HG02798 (cell line): ENCODE results near the gene SLC11A2.
"Not testable (repeated sequence)": the region's sequence is repeated elsewhere in the genome, so short reads cannot be mapped to it uniquely, and the experiment has no call there.

Source experiments
- ATAC-seq: cut with Tn5 transposase; IDR thresholded peaks from one replicate; pipeline ENCODE4 v1.9.1; 2021; ENCODE audit warnings: mild to moderate bottlenecking; ENCODE audit not compliant: unreplicated experiment, poor library complexity

The SLC11A2 gene

GRCh38 chr12:50999093-50999492 is 27.1 kb downstream of the SLC11A2 start:
- ATAC-seq: no peak

GRCh38 chr12:50992819-50993218 is 33.4 kb downstream of the SLC11A2 start:
- ATAC-seq: no peak

- ATAC-seq: no peak
These were observed 34.9 kb downstream of the SLC11A2 start for GRCh38 chr12:50991291-50991690.

- no peak for ATAC-seq
These were observed 35.4 kb downstream of the SLC11A2 start for GRCh38 chr12:50990791-50991190.

GRCh38 chr12:50990147-50990727 is 35.9 kb downstream of the SLC11A2 start:
- no peak for ATAC-seq

GRCh38 chr12:50988871-50989270 is 37.3 kb downstream of the SLC11A2 start:
- ATAC-seq: no peak

GRCh38 chr12:50988051-50988450 is 38.1 kb downstream of the SLC11A2 start:
- no peak for ATAC-seq

GRCh38 chr12:50986966-50987737 is 39.0 kb downstream of the SLC11A2 start:
- ATAC-seq: no peak

GRCh38 chr12:50985322-50985721 is 40.9 kb downstream of the SLC11A2 start:
- ATAC-seq: no peak

GRCh38 chr12:50984586-50985298 is 41.4 kb downstream of the SLC11A2 start:
- ATAC-seq: no peak

GRCh38 chr12:50981319-50982239 is 44.6 kb downstream of the SLC11A2 start:
- ATAC-seq: no peak

GRCh38 chr12:50980545-50980944 is 45.6 kb downstream of the SLC11A2 start:
- no peak for ATAC-seq

- peak; percentile 63 for ATAC-seq
These were observed 46.7 kb downstream of the SLC11A2 start for GRCh38 chr12:50979369-50980052.

- no peak for ATAC-seq
These were observed 54.2 kb downstream of the SLC11A2 start for GRCh38 chr12:50971946-50972345.

GRCh38 chr12:50964432-50964831 is 61.8 kb downstream of the SLC11A2 start:
- ATAC-seq: no peak

- ATAC-seq: no peak
These were observed 64.5 kb downstream of the SLC11A2 start for GRCh38 chr12:50961708-50962107.

GRCh38 chr12:50960130-50960529 is 66.1 kb downstream of the SLC11A2 start:
- no peak for ATAC-seq

- no peak for ATAC-seq
These were observed 70.5 kb downstream of the SLC11A2 start for GRCh38 chr12:50955697-50956096.

GRCh38 chr12:50955288-50955687 is 70.9 kb downstream of the SLC11A2 start:
- no peak for ATAC-seq

GRCh38 chr12:50954789-50955188 is 71.4 kb downstream of the SLC11A2 start:
- ATAC-seq: not testable (repeated sequence)
